ENCODE data around the gene CHEK1.
"Not testable (repeated sequence)": the region's sequence is repeated elsewhere in the genome, so short reads cannot be mapped to it uniquely, and the experiment has no call there.

Gene CHEK1

GRCh38 chr11:125624756-125625213, at the start of gene CHEK1:
Gene CHEK1 (plus strand): TSS chr11:125625163. CDS start chr11:125626769, 1,606 bp downstream.
- DNase-seq, result no peak

GRCh38 chr11:125577181-125577580, 47.8 kb upstream of the CHEK1 start:
- DNase-seq, result not testable (repeated sequence)

- no peak for DNase-seq
Measured at GRCh38 chr11:125578783-125579182, 46.2 kb upstream of the CHEK1 start.

GRCh38 chr11:125579811-125580210, 45.2 kb upstream of the CHEK1 start:
- DNase-seq, result no peak

GRCh38 chr11:125583496-125583895, 41.5 kb upstream of the CHEK1 start:
- DNase-seq, result no peak

GRCh38 chr11:125585487-125585886, 39.5 kb upstream of the CHEK1 start:
- DNase-seq, result no peak

GRCh38 chr11:125586623-125587022, 38.3 kb upstream of the CHEK1 start:
- no peak for DNase-seq

- DNase-seq, result no peak
Measured at GRCh38 chr11:125587480-125587879, 37.5 kb upstream of the CHEK1 start.

GRCh38 chr11:125588505-125588904, 36.5 kb upstream of the CHEK1 start:
- no peak for DNase-seq

GRCh38 chr11:125591649-125592304, 33.2 kb upstream of the CHEK1 start:
- DNase-seq, result peak; percentile 42

- DNase-seq, result peak; percentile 100
Measured at GRCh38 chr11:125592305-125593113, 32.5 kb upstream of the CHEK1 start, which contains the start of gene STT3A. Gene STT3A (plus strand): TSS chr11:125592852. CDS start chr11:125595916, 3,064 bp downstream.

GRCh38 chr11:125593114-125593820, 31.7 kb upstream of the CHEK1 start:
- peak; percentile 57 for DNase-seq

GRCh38 chr11:125594958-125595357, 30.0 kb upstream of the CHEK1 start:
- DNase-seq, result no peak

- no peak for DNase-seq
Measured at GRCh38 chr11:125600663-125601062, 24.3 kb upstream of the CHEK1 start.

GRCh38 chr11:125603207-125603606, 21.8 kb upstream of the CHEK1 start:
- DNase-seq, result no peak

- DNase-seq, result no peak
Measured at GRCh38 chr11:125605417-125605816, 19.5 kb upstream of the CHEK1 start.

- no peak for DNase-seq
Measured at GRCh38 chr11:125609545-125609944, 15.4 kb upstream of the CHEK1 start.

- DNase-seq, result no peak
Measured at GRCh38 chr11:125618383-125618782, 6.6 kb upstream of the CHEK1 start.

- DNase-seq, result no peak
Measured at GRCh38 chr11:125621995-125622394, 3.0 kb upstream of the CHEK1 start.

- DNase-seq, result no peak
Measured at GRCh38 chr11:125623064-125623463, 1.9 kb upstream of the CHEK1 start.

GRCh38 chr11:125625225-125625629, 264 bp downstream of the CHEK1 start:
- no peak for DNase-seq

GRCh38 chr11:125625630-125626287, 796 bp downstream of the CHEK1 start:
- DNase-seq, result peak; percentile 95

Measured in NCI-H1105 treated with DMSO at 0.1 percent for 48 hours (cell line).